ENCODE measurements around the gene PCDHGB6. TPM values are rescaled to one million over a fixed set of nuclear protein-coding genes. Genes with fewer than 3 reads are reported as not detected.

The PCDHGB6 gene
- total RNA-seq, result 1.6 and 3.9 TPM in 2 replicates

DNA sequence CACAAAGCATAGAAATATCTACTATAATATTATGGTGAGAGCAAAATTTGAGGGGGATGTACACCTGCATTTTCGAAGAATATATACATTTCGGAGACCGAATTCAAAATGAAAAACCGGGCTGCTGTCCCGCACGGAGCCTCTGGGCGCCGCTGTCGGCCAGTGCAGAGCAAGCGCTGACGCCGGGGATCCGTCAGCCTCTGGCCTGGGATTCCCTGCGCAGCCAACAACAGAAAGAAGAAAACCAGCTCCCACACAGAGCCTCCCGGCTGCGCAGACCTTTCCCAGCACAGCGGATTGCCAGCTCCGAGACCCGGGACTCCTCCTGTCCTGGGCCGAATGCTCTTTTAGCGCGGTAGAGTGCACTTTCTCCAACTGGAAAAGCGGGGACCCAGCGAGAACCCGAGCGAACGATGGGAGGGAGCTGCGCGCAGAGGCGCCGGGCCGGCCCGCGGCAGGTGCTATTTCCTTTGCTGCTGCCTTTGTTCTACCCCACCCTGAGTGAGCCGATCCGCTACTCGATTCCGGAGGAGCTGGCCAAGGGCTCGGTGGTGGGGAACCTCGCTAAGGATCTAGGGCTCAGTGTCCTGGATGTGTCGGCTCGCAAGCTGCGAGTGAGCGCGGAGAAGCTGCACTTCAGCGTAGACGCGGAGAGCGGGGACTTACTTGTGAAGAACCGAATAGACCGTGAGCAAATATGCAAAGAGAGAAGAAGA lies at the start of gene PCDHGB6:
Gene PCDHGB6 (plus strand): TSS at position 232 of the 716 bp plus-strand sequence. CDS start 182 bp downstream, at position 414.

DNA sequence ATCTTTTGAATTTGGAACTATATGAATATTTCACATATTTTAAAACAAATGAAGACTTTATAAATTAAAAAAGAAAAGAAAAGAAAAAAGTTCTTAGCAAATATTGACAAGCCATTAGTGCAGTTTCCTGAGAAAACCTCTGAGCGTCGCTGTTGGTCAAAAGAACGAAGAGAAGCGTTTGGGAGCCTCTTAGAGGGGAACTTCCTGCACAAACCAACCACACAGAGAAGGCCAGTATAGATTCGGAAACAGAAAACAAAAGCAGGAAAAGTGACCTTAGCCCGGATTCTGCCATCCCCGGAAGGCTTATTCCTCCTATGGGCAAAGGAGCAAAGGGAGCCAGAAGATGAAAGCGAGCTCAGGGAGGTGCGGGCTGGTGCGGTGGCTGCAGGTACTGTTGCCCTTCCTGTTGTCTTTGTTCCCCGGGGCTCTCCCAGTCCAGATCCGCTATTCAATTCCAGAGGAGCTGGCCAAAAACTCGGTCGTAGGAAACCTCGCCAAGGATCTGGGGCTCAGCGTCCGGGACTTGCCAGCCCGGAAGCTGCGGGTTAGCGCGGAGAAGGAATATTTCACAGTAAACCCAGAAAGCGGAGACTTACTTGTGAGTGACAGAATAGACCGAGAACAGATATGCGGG lies 47.9 kb upstream of the PCDHGB6 start, which contains the start of gene PCDHGB2:
Gene PCDHGB2 (plus strand): TSS at position 205 of the 637 bp plus-strand sequence. CDS start 142 bp downstream, at position 347.

DNA sequence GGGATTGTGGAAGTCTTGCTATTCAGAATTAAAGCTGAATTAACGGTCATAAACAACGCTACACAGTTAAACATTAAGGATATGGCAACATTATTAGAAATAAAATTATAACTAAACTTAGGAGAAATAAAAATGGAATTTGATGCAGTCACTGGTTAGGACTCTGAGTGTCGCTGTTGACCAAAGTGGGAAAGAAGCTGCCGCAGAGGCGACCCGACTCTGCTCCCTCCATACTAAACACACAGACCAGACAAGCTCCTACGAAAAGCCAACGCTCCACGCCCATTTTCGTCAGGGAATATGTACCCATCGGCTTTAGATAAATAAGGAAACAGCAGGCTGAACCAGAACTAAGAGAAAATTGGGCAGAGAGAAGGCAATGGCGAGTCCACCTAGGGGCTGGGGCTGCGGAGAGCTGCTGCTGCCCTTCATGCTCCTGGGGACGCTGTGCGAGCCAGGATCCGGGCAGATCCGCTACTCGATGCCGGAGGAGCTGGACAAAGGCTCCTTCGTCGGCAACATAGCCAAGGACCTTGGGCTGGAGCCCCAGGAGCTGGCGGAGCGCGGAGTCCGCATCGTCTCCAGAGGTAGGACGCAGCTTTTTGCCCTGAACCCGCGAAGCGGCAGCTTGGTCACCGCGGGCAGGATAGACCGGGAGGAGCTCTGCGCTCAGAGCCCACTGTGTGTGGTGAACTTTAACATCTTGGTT lies 43.7 kb upstream of the PCDHGB6 start, which contains the start of gene PCDHGA5:
Gene PCDHGA5 (plus strand): TSS at position 211 of the 709 bp plus-strand sequence. CDS start 169 bp downstream, at position 380.

DNA sequence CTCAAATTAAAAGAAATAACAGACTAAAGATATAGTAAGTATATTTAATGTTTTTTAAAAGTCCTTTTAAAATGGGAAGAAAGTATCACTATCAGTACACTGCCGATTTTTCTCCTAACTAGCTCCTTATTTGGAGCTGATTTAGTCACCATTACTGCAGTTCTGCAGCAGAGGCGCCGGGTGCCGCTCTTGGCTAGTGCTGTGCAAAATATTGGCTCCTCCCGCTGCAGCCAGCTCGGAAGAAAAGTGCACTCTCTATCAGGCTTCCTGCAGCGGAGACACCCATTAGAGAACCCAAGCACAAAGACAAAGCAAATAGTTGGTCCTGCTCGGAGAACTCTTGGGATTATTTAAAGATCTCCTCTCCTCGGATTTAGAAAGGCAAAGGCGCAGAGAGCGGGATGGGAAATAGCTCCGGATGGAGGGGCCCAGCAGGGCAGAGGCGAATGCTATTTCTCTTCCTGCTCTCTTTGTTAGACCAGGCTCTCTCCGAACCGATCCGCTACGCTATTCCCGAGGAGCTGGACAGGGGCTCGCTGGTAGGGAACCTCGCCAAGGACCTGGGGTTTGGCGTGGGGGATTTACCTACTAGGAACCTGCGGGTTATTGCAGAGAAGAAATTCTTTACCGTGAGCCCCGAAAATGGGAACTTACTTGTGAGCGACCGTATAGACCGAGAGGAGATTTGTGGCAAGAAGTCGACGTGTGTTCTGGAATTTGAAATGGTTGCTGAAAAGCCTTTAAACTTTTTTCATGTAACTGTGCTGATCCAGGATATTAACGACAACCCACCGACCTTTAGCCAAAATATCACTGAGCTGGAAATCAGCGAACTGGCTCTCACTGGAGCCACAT lies 37.6 kb upstream of the PCDHGB6 start, which contains the start of gene PCDHGB3:
Gene PCDHGB3 (plus strand): TSS at position 249 of the 855 bp plus-strand sequence. CDS start 153 bp downstream, at position 402.

DNA sequence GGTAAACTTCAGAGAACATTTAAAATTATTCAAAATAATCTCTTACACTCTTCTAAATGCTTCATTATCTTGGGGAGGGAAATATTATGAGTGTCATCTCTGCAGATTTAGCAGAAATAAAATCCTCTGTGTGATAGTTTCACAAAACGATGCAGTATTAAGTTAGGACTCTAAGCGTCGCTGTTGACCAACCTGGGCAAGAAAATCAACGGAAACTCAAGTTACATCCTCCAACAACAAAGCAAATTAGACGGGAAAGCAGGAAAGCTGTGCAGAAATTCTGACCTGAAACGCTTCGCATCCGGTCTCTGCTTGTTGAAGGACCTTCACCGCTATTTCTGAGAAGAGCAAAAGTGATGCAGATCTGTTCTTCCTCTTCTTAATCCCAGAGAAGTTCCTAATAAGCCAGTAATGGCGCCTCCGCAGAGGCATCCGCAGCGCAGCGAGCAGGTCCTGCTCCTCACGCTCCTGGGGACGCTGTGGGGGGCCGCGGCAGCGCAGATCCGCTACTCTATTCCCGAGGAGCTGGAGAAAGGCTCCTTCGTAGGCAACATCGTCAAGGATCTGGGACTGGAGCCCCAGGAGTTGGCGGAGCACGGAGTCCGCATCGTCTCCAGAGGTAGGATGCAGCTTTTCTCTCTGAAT lies 34.0 kb upstream of the PCDHGB6 start, which contains the start of gene PCDHGA6:
Gene PCDHGA6 (plus strand): TSS at position 219 of the 645 bp plus-strand sequence. CDS start 193 bp downstream, at position 412.

DNA sequence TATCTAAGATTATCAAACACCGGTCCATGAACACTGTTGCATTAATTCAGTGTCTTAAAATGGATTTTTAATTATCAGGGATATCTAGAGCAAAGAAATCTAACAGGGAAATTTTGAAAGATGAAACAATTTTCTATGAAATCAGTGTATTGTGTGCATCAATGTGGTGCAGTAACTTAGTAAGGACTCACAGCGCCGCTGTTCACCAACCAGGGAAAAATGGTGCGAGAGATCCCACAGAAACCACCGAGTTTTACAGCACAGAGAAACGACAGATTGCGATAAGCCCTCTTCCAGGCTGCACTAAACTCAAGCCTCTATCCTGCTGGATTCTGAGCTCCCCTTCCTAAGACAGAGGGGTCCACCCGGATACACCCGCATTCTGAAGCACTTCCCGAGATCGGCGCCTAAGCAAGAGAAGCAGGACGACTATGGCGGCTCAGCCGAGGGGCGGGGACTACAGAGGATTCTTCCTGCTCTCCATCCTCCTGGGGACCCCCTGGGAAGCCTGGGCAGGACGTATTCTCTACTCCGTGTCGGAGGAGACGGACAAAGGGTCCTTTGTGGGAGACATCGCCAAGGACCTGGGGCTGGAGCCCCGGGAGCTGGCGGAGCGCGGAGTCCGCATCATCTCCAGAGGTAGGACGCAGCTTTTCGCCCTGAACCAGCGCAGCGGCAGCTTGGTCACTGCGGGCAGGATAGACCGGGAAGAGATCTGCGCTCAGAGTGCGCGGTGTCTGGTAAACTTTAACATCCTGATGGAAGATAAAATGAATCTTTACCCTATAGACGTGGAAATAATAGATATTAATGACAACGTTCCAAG lies 25.1 kb upstream of the PCDHGB6 start, which contains the start of gene PCDHGA7:
Gene PCDHGA7 (plus strand): TSS at position 274 of the 826 bp plus-strand sequence. CDS start 158 bp downstream, at position 432.

DNA sequence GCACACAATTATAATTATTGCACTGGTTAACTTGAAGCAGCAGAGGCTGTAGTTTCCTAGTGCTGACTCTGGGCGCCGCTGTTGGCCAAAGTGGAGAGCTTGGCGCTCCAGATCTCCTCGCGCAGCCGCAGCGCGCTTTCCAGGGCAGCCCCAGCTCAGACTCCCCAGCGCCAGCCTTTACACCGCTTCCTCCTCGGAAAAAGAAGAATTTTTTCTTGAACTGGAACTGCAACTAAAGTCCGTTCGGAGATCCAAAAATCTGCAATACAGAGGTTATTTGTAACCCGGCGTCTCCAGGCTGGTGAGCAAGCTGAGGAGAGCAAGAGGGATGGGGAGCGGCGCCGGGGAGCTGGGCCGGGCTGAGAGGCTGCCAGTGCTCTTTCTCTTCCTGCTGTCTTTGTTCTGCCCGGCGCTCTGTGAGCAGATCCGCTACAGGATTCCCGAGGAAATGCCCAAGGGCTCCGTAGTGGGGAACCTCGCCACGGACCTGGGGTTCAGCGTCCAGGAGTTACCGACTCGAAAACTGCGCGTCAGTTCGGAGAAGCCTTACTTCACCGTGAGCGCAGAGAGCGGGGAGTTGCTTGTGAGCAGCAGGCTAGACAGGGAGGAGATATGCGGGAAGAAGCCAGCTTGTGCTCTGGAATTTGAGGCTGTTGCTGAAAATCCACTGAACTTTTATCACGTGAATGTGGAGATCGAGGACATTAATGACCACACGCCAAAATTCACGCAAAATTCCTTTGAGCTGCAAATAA lies 20.1 kb upstream of the PCDHGB6 start, which contains the start of gene PCDHGB4:
Gene PCDHGB4 (plus strand): TSS at position 142 of the 755 bp plus-strand sequence. CDS start 187 bp downstream, at position 329.

DNA sequence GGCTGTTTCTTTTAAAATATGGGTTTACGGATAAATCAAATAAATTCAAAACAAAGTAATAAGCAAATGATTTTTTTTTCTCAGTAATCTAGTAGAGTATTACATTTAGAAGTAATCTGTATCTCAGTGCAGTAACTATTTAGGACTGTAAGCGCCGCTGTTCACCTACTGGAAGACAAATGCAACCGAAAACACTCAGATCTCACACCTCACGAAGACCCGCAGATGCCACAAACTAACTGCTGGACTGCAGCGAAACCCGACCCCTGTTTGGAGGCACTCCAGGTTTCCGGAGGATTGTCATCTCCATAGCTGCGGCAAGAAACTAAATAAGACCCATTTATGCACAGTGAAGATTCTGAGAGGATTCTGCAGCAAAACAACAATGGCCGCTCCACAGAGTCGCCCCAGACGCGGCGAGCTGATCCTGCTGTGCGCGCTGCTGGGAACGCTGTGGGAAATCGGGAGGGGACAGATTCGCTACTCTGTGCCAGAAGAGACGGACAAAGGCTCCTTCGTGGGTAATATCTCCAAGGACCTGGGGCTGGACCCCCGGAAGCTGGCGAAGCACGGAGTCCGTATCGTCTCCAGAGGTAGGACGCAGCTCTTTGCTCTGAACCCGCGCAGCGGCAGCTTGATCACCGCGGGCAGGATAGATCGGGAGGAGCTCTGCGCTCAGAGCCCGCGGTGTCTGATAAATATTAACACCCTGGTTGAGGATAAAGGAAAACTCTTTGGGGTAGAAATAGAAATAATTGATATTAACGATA lies 15.2 kb upstream of the PCDHGB6 start, which contains the start of gene PCDHGA8:
Gene PCDHGA8 (plus strand): TSS at position 205 of the 770 bp plus-strand sequence. CDS start 181 bp downstream, at position 386.

DNA sequence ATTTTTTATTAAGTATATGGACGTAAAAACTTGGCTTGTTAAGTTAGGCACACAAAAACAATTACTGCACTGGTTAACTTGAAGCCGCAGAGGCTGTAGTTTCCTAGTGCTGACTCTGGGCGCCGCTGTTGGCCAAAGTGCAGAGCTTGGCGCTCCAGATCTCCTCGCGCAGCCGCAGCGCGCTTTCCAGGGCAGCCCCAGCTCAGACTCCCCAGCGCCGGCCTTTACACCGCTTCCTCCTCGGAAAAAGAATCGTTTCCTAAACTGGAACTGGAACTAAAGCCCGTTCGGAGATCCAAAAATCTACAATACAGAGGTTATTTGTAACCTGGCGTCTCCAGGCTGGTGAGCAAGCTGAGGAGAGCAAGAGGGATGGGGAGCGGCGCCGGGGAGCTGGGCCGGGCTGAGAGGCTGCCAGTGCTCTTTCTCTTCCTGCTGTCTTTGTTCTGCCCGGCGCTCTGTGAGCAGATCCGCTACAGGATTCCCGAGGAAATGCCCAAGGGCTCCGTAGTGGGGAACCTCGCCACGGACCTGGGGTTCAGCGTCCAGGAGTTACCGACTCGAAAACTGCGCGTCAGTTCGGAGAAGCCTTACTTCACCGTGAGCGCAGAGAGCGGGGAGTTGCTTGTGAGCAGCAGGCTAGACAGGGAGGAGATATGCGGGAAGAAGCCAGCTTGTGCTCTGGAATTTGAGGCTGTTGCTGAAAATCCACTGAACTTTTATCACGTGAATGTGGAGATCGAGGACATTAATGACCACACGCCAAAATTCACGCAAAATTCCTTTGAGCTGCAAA lies 9.9 kb upstream of the PCDHGB6 start, which contains the start of gene PCDHGB5:
Gene PCDHGB5 (plus strand): TSS at position 192 of the 796 bp plus-strand sequence. CDS start 181 bp downstream, at position 373.

DNA sequence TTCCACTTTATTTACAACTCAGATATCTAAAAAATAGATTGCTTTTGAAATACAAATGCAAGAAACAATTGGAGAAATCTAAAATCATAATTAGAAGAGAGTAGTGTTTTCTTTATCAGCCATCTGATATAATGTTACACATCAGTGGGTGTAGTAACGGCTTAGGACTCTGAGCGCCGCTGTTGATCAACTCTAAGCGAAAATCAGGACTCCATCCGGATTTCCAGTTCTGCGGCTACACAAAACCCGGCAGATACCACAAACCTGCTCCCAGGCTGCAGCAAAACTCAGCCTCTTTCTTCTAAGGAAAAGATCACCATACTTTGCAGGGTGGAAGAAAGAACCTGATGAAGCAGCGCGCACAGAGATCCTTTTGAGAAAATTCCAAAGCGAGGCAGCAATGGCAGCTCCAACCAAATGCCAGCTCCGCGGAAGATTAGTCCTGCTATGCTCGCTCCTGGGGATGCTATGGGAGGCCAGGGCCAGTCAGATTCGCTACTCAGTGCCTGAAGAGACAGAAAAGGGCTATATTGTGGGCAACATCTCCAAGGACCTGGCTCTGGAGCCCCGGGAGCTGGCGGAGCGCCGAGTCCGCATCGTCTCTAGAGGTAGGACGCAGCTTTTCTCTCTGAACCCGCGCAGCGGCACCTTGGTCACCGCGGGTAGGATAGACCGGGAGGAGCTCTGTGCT lies 5.1 kb upstream of the PCDHGB6 start, which contains the start of gene PCDHGA9:
Gene PCDHGA9 (plus strand): TSS at position 226 of the 691 bp plus-strand sequence. CDS start 175 bp downstream, at position 401.

DNA sequence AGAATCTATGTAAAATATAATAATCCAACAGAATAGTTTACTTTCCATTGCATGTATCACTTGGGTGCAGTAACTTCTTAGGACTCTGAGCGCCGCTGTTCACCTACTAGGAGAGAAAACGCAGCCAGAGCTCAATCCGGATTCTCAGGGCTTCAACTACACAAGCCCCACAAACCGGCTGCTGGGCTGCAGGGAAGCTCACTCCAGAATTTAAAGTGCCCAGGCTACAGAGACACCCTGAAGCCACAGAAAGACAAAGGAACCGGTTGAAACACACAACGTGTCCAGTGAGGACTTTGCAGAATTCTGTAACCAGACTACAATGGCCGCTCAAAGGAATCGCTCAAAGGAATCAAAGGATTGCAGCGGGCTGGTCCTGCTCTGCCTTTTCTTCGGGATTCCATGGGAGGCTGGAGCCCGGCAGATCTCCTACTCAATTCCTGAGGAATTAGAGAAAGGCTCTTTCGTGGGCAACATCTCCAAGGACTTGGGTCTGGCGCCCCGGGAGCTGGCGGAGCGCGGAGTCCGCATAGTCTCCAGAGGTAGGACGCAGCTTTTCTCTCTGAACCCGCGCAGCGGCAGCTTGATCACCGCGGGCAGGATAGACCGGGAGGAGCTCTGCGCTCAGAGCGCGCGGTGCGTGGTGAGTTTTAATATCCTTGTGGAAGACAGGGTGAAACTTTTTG lies 5.2 kb downstream of the PCDHGB6 start, which contains the start of gene PCDHGA10:
Gene PCDHGA10 (plus strand): TSS at position 134 of the 686 bp plus-strand sequence. CDS start 189 bp downstream, at position 323.

DNA sequence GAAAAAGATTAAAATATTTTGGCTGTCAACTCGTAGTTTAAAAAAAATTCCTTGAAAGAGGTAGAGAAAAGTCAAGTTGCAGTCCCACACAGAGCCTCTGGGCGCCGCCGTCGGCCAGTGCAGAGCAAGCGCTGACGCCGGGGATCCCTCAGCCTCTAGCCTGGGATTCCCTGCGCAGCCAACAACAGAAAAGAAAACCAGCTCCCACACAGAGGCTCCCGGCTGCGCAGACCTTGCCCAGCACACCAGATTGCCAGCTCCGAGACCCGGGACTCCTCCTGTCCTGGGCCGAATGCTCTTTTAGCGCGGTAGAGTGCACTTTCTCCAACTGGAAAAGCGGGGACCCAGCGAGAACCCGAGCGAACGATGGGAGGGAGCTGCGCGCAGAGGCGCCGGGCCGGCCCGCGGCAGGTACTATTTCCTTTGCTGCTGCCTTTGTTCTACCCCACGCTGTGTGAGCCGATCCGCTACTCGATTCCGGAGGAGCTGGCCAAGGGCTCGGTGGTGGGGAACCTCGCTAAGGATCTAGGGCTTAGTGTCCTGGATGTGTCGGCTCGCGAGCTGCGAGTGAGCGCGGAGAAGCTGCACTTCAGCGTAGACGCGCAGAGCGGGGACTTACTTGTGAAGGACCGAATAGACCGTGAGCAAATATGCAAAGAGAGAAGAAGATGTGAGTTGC lies 9.8 kb downstream of the PCDHGB6 start, which contains the start of gene PCDHGB7:
Gene PCDHGB7 (plus strand): TSS at position 184 of the 679 bp plus-strand sequence. CDS start 183 bp downstream, at position 367.

DNA sequence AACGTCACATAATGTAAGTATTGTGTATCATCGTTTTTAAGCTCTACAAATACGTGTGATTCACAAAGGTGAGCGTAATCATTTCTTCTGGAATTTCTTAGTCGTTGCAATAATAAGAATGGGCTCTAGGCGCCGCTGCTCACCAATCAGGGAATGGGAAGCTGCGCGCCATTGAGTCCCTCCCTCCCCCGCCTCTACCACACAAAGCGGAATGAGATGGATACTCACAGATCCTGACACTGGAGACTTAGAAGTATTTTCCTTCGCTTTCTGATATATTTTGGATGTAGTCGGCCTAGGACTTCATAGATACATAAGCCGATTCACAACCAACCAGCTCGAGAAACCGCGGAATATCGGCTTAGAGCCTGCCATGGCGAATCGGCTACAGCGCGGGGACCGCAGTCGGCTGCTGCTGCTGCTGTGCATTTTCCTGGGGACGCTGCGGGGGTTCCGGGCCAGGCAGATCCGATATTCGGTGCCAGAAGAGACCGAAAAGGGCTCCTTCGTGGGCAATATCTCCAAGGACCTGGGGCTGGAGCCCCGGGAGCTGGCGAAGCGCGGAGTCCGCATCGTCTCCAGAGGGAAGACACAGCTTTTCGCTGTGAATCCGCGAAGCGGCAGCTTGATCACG lies 13.2 kb downstream of the PCDHGB6 start, which contains the start of gene PCDHGA11:
Gene PCDHGA11 (plus strand): TSS at position 197 of the 634 bp plus-strand sequence. CDS start 177 bp downstream, at position 374.

DNA sequence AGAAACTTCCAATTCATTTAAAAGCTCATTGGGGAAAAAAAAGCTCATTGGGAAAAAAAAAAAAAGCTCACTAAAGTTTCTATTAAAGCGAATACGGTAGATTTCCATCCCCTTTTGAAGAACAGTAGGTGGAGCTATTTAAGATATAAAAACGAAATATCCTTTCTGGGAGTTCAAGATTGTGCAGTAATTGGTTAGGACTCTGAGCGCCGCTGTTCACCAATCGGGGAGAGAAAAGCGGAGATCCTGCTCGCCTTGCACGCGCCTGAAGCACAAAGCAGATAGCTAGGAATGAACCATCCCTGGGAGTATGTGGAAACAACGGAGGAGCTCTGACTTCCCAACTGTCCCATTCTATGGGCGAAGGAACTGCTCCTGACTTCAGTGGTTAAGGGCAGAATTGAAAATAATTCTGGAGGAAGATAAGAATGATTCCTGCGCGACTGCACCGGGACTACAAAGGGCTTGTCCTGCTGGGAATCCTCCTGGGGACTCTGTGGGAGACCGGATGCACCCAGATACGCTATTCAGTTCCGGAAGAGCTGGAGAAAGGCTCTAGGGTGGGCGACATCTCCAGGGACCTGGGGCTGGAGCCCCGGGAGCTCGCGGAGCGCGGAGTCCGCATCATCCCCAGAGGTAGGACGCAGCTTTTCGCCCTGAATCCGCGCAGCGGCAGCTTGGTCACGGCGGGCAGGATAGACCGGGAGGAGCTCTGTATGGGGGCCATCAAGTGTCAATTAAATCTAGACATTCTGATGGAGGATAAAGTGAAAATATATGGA lies 22.7 kb downstream of the PCDHGB6 start, which contains the start of gene PCDHGA12:
Gene PCDHGA12 (plus strand): TSS at position 176 of the 782 bp plus-strand sequence. CDS start 253 bp downstream, at position 429.

